SU-DHL-6 (cell line): Measurements from ENCODE around the gene ZNF26.

Experiments used
- H2AFZ ChIP-seq: fragments of 200-600 bp; sonication (generic); 2 replicates; pipeline ENCODE4 v1.6.1; 2014; ENCODE audit warnings: low read depth, mild to moderate bottlenecking, moderate library complexity, mixed read lengths, antibody characterized with exemption, low read length; ENCODE audit not compliant: severe bottlenecking
- H3F3A ChIP-seq: fragments of 200-600 bp; shearing (Covaris generic); 2 replicates; pipeline ENCODE4 v1.6.0; 2016; ENCODE audit warnings: antibody characterized with exemption, mild to moderate bottlenecking; ENCODE audit not compliant: insufficient read depth
- H3K27ac ChIP-seq: fragments of 200-600 bp; sonication (generic); 2 replicates; pipeline ENCODE4 v1.5.1; 2016; ENCODE audit warnings: low read depth, mild to moderate bottlenecking, low read length, moderate library complexity, mixed read lengths
- H3K27me3 ChIP-seq: fragments of 200-600 bp; sonication (generic), shearing (Covaris generic); 2 replicates; pipeline ENCODE4 v1.6.0; 2014; ENCODE audit warnings: mild to moderate bottlenecking, low read length
- H3K36me3 ChIP-seq: fragments of 200-600 bp; sonication (generic); 2 replicates; pipeline ENCODE4 v1.6.1; 2014; ENCODE audit warnings: mild to moderate bottlenecking, low read length, mixed read lengths
- H3K4me2 ChIP-seq: fragments of 300-600, 200-600 bp; shearing (Covaris generic), sonication (generic); 2 replicates; pipeline ENCODE4 v1.6.0; 2014; ENCODE audit warnings: low read length, low read depth, mild to moderate bottlenecking; ENCODE audit not compliant: poor library complexity, severe bottlenecking
- H3K4me3 ChIP-seq: fragments of 200-600 bp; sonication (generic); 2 replicates; pipeline ENCODE4 v1.5.1; 2014; ENCODE audit warnings: antibody characterized with exemption, low read length, mild to moderate bottlenecking, mixed read lengths; ENCODE audit not compliant: insufficient read depth, poor library complexity, severe bottlenecking
- H3K79me2 ChIP-seq: fragments of 200-600 bp; sonication (generic); 2 replicates; pipeline ENCODE4 v1.6.1; 2014; ENCODE audit warnings: mild to moderate bottlenecking, low read length, moderate library complexity; ENCODE audit not compliant: insufficient read depth
- H3K9ac ChIP-seq: fragments of 200-600 bp; sonication (generic); 2 replicates; pipeline ENCODE4 v1.7.0; 2014; ENCODE audit warnings: mild to moderate bottlenecking, low read length
- H3K9me2 ChIP-seq: fragments of 200-600 bp; sonication (generic); replicated peaks from 2 replicates; pipeline ENCODE4 v1.6.1; 2014; ENCODE audit warnings: low read length; ENCODE audit not compliant: insufficient read depth
- H3K9me3 ChIP-seq: fragments of 200-600 bp; sonication (generic); 2 replicates; pipeline ENCODE4 v1.6.1; 2014; ENCODE audit warnings: low read length, mixed read lengths; ENCODE audit not compliant: insufficient read depth
- H4K20me1 ChIP-seq: fragments of 200-600 bp; sonication (generic); 2 replicates; pipeline ENCODE4 v1.6.1; 2014; ENCODE audit warnings: low read depth, mild to moderate bottlenecking, antibody characterized with exemption, low read length, moderate library complexity, mixed read lengths
- EZH2phosphoT487 ChIP-seq: fragments of 200-600 bp; sonication (generic), shearing (Covaris generic); conservative IDR thresholded peaks from 2 replicates; pipeline ENCODE4 v1.6.1; 2018; ENCODE audit warnings: mild to moderate bottlenecking, antibody characterized with exemption, low read length, moderate library complexity, mixed read lengths
- TF ChIP-seq, protein P1 (sequence below): fragments of 200-600 bp; sonication (generic); IDR thresholded peaks from one replicate; pipeline ENCODE4 v1.5.1; 2017; ENCODE audit warnings: antibody characterized with exemption, mild to moderate bottlenecking, low read length, moderate library complexity; ENCODE audit not compliant: insufficient read depth, poor library complexity, severe bottlenecking

ZNF26 gene

DNA sequence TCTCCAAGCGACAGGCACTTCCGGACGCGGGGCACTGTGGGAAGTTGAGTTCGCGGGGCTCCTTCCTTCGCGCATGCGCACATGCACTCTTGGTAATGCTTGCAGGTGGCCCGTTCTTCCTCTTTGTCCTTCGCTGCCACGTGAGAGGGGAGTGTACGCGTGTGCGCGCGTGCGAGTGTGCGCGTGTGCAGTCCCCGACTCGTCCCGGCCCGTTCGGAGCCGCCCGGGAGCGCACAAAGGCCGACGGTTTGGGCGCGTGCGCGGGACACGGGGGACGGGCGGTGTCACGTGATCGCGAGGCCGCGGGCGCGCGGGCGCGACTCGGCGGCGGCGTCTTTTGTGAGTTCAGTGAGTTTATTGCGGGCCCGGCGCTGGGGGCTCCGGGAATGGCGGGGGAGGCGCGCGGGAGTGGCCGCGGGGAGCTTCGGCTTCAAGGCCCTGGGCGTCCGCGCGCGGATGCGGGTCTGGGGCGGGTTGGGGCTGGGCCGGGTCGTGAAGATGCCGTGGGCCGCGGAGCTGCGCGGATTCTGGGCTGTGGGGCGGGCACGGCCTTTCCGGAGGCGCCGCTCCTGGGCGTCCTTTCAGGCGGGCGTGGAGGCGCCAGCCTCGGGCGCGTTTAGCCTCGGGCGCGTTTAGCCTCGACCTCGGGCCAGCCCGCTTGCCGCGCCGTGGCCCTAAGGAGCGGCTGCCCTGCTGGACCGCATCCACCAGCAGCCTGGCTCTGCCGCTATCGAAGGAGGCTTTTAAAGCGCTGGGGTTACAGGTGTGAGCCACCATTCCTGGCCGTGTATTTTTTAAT, 51.2 kb downstream of the ZNF26 start, which contains the start of gene ZNF84:
ZNF84 (plus strand) TSS at position 303 of the 799 bp plus-strand sequence. CDS start 3,959 bp downstream, outside the sequence.
- TF ChIP-seq EZH2phosphoT487, result no peak
- TF ChIP-seq, protein P1, sequence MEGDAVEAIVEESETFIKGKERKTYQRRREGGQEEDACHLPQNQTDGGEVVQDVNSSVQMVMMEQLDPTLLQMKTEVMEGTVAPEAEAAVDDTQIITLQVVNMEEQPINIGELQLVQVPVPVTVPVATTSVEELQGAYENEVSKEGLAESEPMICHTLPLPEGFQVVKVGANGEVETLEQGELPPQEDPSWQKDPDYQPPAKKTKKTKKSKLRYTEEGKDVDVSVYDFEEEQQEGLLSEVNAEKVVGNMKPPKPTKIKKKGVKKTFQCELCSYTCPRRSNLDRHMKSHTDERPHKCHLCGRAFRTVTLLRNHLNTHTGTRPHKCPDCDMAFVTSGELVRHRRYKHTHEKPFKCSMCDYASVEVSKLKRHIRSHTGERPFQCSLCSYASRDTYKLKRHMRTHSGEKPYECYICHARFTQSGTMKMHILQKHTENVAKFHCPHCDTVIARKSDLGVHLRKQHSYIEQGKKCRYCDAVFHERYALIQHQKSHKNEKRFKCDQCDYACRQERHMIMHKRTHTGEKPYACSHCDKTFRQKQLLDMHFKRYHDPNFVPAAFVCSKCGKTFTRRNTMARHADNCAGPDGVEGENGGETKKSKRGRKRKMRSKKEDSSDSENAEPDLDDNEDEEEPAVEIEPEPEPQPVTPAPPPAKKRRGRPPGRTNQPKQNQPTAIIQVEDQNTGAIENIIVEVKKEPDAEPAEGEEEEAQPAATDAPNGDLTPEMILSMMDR, result no peak
- peak within 1 kb of the TSS; percentile 99 for H3K4me2 ChIP-seq
- peak within 1 kb of the TSS; percentile 84 for H3K4me3 ChIP-seq
- H4K20me1 ChIP-seq, result no peaks in the 10 kb centered on the region
- H3K27ac ChIP-seq, result peak within 1 kb of the TSS; percentile 87
- peaks cover 53% of the 10 kb centered on the region; the same call in 1 of the 2 replicates for H3K9me3 ChIP-seq
- H3F3A ChIP-seq, result peaks cover 5% of the 10 kb centered on the region; the same call in 1 of the 2 replicates
- H3K9ac ChIP-seq, result peak within 1 kb of the TSS; percentile 68
- H3K27me3 ChIP-seq, result no peaks in the 10 kb centered on the region
- peaks cover 39% of the 10 kb centered on the region for H3K36me3 ChIP-seq
- no peaks in the 10 kb centered on the region for H3K9me2 ChIP-seq
- H3K79me2 ChIP-seq, result peaks cover 30% of the 10 kb centered on the region
- peak within 1 kb of the TSS; percentile 87 for H2AFZ ChIP-seq

DNA sequence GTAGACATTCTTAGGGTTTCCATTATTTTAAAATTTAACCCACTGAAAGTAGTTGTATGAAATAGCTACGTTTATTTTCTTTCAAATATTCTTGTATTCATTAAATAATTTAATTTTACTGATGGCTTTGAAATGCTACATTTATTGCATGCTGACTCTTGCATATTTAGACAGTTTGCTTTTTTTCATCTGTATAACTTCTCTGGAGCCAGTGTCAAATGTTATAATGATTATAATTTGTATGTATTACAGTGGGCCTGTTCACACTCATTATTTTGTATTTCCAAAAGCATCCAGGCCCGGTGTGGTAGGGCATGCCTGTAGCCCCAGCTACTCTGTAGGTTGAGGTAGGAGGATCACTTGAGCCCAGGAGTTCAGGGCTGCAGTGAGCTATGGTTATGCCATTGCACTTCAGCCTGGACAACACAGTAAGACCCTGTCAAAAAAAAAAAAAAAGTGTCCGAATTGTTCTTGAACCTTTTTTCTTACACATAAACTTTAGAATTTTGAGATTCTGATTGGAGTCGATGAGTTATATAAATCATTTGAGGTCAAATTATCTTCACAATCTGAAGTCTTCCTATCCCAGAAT, 52.0 kb downstream of the ZNF26 start:
- Histone ChIP-seq H3K4me3 (peak overlapping the region; percentile 84), H3K4me2 (peak overlapping the region; percentile 99), H3K36me3 (peaks cover 46% of the 10 kb centered on the region), H3K9me3 (peaks cover 57% of the 10 kb centered on the region; the same call in 1 of the 2 replicates), H3K9ac (peak overlapping the region; percentile 68), H3K27ac (peak overlapping the region; percentile 87), H4K20me1 (no peaks in the 10 kb centered on the region), H3K27me3 (no peaks in the 10 kb centered on the region), H2AFZ (peak overlapping the region; percentile 87), H3F3A (peaks cover 5% of the 10 kb centered on the region; the same call in 1 of the 2 replicates), H3K79me2 (peaks cover 30% of the 10 kb centered on the region), H3K9me2 (no peaks in the 10 kb centered on the region)
- TF ChIP-seq, protein P1, result no peak
- no peak for TF ChIP-seq EZH2phosphoT487

DNA sequence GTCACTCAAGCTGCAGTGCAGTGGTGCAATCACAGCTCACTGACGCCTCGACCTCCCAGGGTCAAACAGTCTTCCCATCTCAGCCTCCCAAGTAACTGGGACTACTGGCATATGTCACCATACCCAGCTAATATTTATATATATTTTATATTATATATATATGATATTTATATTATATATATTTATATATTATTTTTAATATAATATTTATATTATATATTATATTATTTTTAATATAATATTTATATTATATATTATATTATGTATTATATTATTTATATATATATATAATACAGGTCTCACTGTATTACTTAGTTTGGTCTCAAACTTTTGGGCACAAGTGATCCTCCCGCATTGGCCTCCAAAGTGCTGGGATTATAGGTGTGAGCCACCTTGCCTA, 60.5 kb downstream of the ZNF26 start:
- Histone ChIP-seq H3K4me2 (no peak overlapping the region), H2AFZ (no peak overlapping the region), H3K27me3 (no peaks in the 10 kb centered on the region), H4K20me1 (no peaks in the 10 kb centered on the region), H3K27ac (no peak overlapping the region), H3K9me3 (peaks cover 84% of the 10 kb centered on the region; the same call in 1 of the 2 replicates), H3K9me2 (no peaks in the 10 kb centered on the region), H3K4me3 (no peak overlapping the region), H3F3A (no peaks in the 10 kb centered on the region), H3K79me2 (peaks cover 3% of the 10 kb centered on the region; the same call in 1 of the 2 replicates), H3K36me3 (peaks cover 93% of the 10 kb centered on the region), H3K9ac (no peak overlapping the region)
- TF ChIP-seq EZH2phosphoT487, result no peak

DNA sequence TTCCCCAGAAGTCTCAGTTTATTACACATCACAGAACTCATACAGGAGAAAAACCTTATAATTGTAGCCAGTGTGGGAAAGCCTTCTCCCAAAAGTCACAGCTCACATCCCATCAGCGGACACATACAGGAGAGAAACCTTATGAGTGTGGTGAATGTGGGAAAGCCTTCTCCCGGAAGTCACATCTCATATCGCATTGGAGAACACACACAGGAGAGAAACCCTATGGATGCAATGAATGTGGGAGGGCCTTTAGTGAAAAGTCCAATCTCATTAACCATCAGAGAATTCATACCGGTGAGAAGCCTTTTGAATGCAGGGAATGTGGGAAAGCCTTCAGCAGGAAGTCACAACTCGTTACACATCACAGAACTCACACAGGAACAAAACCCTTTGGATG, 71.3 kb downstream of the ZNF26 start:
- no peak for TF ChIP-seq EZH2phosphoT487
- H3K27me3 ChIP-seq, result no peaks in the 10 kb centered on the region
- no peak overlapping the region for H3K4me2 ChIP-seq
- no peaks in the 10 kb centered on the region for H4K20me1 ChIP-seq
- H3K36me3 ChIP-seq, result peaks cover 49% of the 10 kb centered on the region
- no peak overlapping the region for H3K9ac ChIP-seq
- H3K79me2 ChIP-seq, result no peaks in the 10 kb centered on the region
- no peak overlapping the region for H3K27ac ChIP-seq
- no peak overlapping the region for H2AFZ ChIP-seq
- H3K9me3 ChIP-seq, result peaks cover 76% of the 10 kb centered on the region
- H3K4me3 ChIP-seq, result no peak overlapping the region
- H3K9me2 ChIP-seq, result no peaks in the 10 kb centered on the region
- peaks cover 10% of the 10 kb centered on the region for H3F3A ChIP-seq
